GM12892 (cell line): ENCODE measurements around the gene FMN2.
"Not testable (repeated sequence)": the region's sequence is repeated elsewhere in the genome, so short reads cannot be mapped to it uniquely, and the experiment has no call there.

Source experiments
- DNase-seq: peaks from one replicate; pipeline ENCODE4 v3.0.0; 2011; ENCODE audit not compliant: insufficient read length
- FAIRE-seq: peaks from 2 replicates; lab custom pipeline; 2011; peaks lifted over from hg19 to GRCh38; lab: Jason Lieb, UNC
- POLR2A ChIP-seq: IDR thresholded peaks from 2 replicates; pipeline ENCODE4 v1.6.1; 2011; ENCODE audit warnings: low read depth, low read length, control low read depth
- POLR2AphosphoS5 ChIP-seq: IDR thresholded peaks from 2 replicates; pipeline ENCODE4 v1.6.1; 2011; ENCODE audit warnings: low read depth, low read length, control low read depth
- TAF1 ChIP-seq: IDR thresholded peaks from 2 replicates; pipeline ENCODE4 v1.6.1; 2011; ENCODE audit warnings: low read depth, mild to moderate bottlenecking, control low read depth, low read length, borderline replicate concordance

FMN2 gene

DNA sequence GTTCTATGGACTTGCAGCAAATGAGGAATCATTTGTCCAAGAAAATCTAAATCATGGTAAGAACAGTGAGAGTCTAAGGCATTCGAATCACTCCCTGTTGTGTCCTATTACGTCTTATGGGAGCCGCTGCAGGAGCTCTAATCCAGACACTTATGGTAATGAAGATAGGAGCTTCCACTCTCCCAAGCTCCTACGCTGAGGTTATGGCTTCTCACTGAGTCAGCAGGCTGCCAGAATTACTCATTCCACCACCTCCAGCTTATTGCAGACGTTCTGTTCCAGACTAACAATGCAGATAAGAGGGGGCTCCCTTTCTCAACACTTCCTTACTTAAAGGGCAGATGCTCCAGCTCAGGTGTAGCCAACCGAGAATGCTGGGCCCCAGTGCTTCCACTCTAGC lies 307.7 kb downstream of the FMN2 start:
- DNase-seq (no peak), FAIRE-seq (no peak)
- TF ChIP-seq POLR2AphosphoS5: no peak

DNA sequence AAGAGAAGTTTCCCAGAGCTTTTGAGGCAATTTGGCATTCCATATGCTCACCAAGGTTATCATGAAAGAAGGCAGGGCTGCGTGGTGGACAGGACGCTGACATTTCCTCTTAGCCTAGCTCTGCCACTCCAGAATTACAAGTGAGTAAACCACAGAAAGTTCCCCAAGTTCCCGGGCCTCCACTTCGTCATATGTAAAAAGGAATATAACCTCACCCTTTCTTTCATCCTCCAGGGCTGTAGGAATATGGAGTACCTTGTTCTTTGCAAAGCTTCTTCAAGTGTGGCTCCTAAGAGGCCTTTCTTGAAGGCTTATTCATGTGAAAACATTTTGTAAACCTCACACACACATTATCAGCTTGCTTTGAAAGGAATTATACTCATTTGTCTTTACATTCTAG lies 310.0 kb downstream of the FMN2 start:
- TF ChIP-seq POLR2A: no peak
- no peak for TF ChIP-seq POLR2AphosphoS5
- TF ChIP-seq TAF1: no peak
- DNase-seq (no peak), FAIRE-seq (no peak)

DNA sequence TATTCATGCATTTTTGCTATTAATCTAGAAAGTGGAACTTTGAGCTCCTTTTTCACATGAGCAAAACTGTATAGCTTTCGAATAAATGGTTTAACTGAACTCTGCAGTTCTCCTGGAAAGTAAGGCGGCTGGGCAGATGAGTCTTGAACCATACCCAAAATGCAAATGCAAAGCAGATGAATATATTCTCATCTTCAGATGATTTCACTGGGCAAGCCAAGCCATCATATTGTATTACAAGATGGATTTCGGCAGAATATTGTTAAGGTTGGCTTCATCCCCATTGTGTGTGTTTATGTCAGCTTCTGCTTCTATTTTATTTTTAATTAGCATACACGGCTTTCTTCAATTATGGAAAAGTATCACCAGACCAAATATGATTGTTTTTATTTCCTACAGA lies 310.6 kb downstream of the FMN2 start:
- FAIRE-seq (no peak), DNase-seq (no peak)
- TF ChIP-seq POLR2A (no peak), POLR2AphosphoS5 (no peak), TAF1 (no peak)

DNA sequence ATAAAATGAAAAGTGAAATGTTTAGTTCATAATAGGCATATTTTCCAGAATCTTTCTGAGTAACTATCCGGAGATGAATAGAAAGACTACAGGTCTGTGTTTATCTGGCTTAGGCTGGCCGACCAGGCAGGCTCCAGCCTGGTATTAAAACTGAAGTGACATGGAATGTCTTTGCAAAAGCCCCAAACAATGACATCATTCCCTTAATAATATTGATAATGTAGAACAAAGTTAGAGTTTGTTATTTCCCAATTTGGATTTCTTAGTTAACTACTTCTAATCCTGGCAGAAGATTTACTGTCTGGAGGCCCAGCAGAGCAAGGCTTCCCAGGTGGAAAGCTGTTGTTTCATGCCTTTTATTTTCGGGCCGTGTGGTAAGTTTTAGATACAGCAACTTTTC lies 312.6 kb downstream of the FMN2 start:
- DNase-seq: no peak
- no peak for FAIRE-seq
- TF ChIP-seq POLR2A: no peak
- TF ChIP-seq POLR2AphosphoS5: no peak
- TF ChIP-seq TAF1: no peak

DNA sequence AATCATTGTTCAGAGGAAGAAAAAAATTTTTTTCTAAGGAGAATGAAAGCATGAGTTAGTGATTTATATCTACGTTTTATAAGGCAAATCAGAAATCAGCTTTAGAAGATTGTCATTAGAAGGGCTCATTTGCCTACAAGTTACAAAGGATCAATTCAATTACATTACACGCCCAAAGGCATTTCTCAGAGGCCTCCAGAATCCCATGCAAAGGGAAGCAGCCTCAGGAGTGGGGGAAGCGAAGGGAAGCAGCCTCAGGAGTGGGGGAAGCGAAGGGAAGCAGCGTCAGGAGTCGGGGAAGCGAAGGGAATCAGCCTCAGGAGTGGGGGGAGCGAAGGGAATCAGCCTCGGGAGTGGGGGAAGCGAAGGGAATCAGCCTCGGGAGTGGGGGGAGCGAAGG lies 314.1 kb downstream of the FMN2 start:
- FAIRE-seq: no peak
- DNase-seq: no peak
- TF ChIP-seq TAF1 (no peak), POLR2AphosphoS5 (no peak), POLR2A (no peak)

DNA sequence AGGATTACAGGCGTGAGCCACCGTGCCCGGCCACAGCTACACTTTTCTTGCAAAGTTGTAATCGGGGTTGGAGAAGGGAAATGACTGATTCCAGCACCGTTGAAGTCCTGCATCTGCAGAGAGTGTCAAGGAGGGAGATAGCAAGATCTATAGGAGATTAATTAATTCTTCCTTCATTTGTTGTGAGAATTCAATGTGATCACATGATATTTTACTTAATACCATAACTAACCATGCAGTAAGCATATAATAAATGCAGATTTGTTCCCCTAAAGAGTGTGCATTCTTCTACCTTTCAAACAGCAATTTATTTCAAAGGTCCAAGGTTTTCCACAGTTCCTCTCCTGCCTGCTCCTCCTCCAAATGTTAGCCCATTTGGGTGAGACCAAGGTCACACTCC lies 315.7 kb downstream of the FMN2 start:
- no peak for DNase-seq
- no peak for FAIRE-seq
- no peak for TF ChIP-seq TAF1
- no peak for TF ChIP-seq POLR2AphosphoS5
- TF ChIP-seq POLR2A: no peak

DNA sequence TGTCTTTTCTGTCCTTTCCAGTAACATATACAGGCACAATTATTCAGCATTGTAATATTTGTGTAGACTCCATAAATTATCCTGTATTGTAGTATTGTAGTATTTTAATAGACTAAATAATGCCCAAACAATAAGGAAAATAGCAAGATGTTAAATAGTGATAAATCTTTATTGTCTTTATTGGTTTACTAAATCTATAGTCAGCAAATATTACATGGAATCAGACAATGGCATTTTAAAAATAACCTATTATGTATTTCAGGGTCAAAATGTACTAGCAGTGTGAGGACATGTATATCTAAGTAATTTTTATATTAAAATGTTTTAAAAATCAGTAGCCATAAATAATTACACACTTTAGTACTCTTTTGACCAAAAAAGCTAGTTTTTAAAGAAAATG lies 317.9 kb downstream of the FMN2 start:
- no peak for FAIRE-seq
- TF ChIP-seq TAF1 (no peak), POLR2A (no peak), POLR2AphosphoS5 (no peak)

GRCh38 chr1:240413732-240414131 lies 322.0 kb downstream of the FMN2 start:
- DNase-seq (no peak), FAIRE-seq (no peak)
- no peak for TF ChIP-seq POLR2AphosphoS5
- no peak for TF ChIP-seq TAF1
- no peak for TF ChIP-seq POLR2A

More for the DNA sequence above, 317.9 kb downstream of the FMN2 start:
- DNase-seq: no peak

DNA sequence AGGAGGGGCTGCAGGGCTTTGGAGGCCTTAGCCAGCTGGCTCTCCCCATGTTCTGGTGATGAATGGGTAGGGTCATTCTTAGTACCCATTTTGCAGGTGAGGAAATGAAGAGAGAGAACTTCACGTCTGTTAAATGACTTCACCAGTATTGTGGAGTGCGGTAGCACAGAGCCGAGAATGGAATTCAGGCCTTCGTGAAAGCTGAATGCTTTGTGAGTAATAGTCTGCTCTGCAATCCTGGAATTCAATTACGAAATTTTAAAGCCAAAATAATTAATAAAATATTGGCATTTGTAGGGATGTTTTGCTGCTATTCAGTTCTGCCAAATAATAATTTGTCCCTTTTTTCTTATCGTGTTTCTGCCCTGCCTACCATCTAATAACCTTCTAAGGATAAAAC lies 322.6 kb downstream of the FMN2 start:
- no peak for DNase-seq

DNA sequence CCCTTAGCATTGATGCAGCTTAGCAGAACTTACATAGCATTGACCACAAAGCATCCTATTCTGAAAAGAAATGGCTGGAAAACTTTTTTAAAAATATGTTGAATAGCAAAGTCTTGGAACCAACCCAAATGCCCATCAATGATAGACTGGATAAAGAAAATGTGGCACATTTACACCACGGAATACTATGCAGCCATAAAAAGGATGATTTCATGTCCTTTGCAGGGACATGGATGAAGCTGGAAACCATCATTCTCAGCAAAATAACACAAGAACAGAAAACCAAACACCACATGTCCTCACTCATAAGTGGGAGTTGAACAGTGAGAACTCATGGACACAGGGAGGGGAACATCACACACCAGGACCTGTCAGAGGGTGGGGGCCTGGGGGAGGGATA lies 323.3 kb downstream of the FMN2 start:
- not testable (repeated sequence) for FAIRE-seq

More for the DNA sequence above, 322.6 kb downstream of the FMN2 start:
- FAIRE-seq: no peak
- TF ChIP-seq TAF1 (no peak), POLR2AphosphoS5 (no peak), POLR2A (no peak)

DNA sequence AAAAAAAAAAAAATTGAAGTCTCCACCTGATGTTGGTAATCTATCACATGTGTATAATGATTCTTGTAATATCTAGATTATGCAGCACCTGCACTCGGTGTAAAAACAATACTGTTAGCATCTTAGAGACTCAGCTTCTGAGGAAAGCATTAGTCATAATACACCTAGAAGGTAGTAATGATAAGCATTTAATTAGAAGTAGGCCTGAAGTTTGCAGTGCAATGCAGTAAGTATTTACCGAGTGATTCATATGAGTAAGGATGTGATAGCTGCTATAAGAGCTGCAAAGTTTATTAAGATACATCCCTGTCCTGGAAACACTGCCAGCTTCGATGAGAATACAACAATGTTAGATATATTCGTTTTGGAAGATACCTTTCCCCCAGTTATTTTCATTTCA lies 323.8 kb downstream of the FMN2 start:
- no peak for FAIRE-seq
- no peak for DNase-seq
- no peak for TF ChIP-seq POLR2AphosphoS5
- no peak for TF ChIP-seq POLR2A
- no peak for TF ChIP-seq TAF1

More for the DNA sequence above, 323.3 kb downstream of the FMN2 start:
- DNase-seq: not testable (repeated sequence)

DNA sequence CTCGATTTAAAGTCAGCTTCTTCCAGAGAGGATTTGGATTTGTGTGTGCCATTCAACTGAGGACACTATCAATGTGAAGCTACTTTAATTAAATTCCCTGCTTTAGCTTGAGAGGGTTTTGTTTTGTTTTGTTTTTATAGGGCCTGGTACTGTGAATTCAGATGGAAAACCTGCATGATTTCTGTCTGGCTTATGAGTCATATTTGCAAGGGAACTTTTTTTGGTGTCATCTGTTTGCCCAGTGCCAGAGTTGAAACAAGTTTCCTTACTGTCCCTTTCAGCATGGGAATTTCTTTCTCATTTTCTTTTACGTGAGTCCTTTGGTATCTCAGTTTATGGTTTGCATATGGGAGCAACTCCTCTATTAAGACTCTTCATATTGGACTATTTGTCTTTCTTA lies 325.6 kb downstream of the FMN2 start:
- TF ChIP-seq TAF1: no peak
- no peak for TF ChIP-seq POLR2AphosphoS5
- TF ChIP-seq POLR2A: no peak
- no peak for FAIRE-seq
- no peak for DNase-seq

DNA sequence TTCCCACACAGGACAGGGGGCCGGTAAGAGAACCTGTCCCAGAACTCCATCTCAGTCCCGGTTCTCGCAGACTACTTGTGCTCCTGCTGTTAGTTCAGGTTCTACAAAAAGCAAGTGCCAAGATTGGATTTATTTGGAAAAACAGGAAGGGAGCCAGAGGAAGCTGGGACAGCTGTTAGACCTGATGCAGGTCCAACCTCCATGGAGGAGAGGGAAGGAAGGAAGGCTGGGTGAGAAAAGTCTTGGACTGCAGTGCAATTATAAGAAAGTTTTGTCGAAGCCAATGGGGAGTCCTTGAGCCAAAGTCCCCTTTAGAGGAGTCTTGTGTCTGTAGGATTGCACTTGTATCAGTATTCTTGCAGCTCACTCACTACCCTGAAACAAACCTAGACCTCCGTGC lies 329.1 kb downstream of the FMN2 start:
- TF ChIP-seq TAF1 (no peak), POLR2A (no peak)
- FAIRE-seq (no peak), DNase-seq (no peak)

- TF ChIP-seq TAF1 (no peak), POLR2AphosphoS5 (no peak), POLR2A (no peak)
- FAIRE-seq (no peak), DNase-seq (no peak)
Observed at GRCh38 chr1:240423246-240423924, 331.7 kb downstream of the FMN2 start.
